Measurements from ENCODE around the gene VWC2. TPM values are rescaled to one million over a fixed set of nuclear protein-coding genes. Genes with fewer than 3 reads are reported as not detected.

VWC2 gene
- total RNA-seq, 2 donors from 2014 or later: 0.11 TPM; not detected in 1

- DNase-seq (ENCODE audit: low spot score): peak; percentile 40
- no peak overlapping the region for H3K4me3 ChIP-seq
- H3K4me1 ChIP-seq (replicated peaks): no peaks in the 10 kb centered on the region
- no peaks in the 10 kb centered on the region for H3K36me3 ChIP-seq
- TF ChIP-seq CTCF (IDR thresholded peaks at IDR 0.05) (no peak), POLR2AphosphoS5 (IDR thresholded peaks at IDR 0.05) (peak; percentile 18), POLR2A (IDR thresholded peaks at IDR 0.05) (no peak)
- no peak overlapping the region for H3K27ac ChIP-seq
- no peaks in the 10 kb centered on the region for H3K9me3 ChIP-seq
- no peaks in the 10 kb centered on the region for H3K27me3 ChIP-seq (replicated peaks; ENCODE audit: insufficient read depth)
- 41% methylated on average over 5 of the region's 5 CpGs for WGBS
- intact Hi-C loops (cut with DNase I): no loop called here
Measured at GRCh38 chr7:49800031-49800430, 26.6 kb downstream of the VWC2 start.

- no peaks in the 10 kb centered on the region for H3K9me3 ChIP-seq
- no peak for TF ChIP-seq POLR2A (IDR thresholded peaks at IDR 0.05)
- TF ChIP-seq POLR2AphosphoS5 (IDR thresholded peaks at IDR 0.05): no peak
- no peak for TF ChIP-seq CTCF (IDR thresholded peaks at IDR 0.05)
- H3K4me1 ChIP-seq (replicated peaks): no peaks in the 10 kb centered on the region
- no peak overlapping the region for H3K4me3 ChIP-seq
- 93% methylated on average over 15 of the region's 15 CpGs for WGBS
- no peaks in the 10 kb centered on the region for H3K27me3 ChIP-seq (replicated peaks; ENCODE audit: insufficient read depth)
- no peak overlapping the region for H3K27ac ChIP-seq
- no peak for DNase-seq (ENCODE audit: low spot score)
- H3K36me3 ChIP-seq: no peaks in the 10 kb centered on the region
- intact Hi-C loops (cut with DNase I): no loop called here
Measured at GRCh38 chr7:49802600-49802999, 29.2 kb downstream of the VWC2 start.

GRCh38 chr7:49803812-49804211, 30.4 kb downstream of the VWC2 start:
- 93% methylated on average over 4 of the region's 4 CpGs for WGBS
- Histone ChIP-seq H3K4me3 (no peak overlapping the region), H3K36me3 (no peaks in the 10 kb centered on the region), H3K9me3 (no peaks in the 10 kb centered on the region), H3K27ac (no peak overlapping the region), H3K4me1 (replicated peaks) (no peaks in the 10 kb centered on the region), H3K27me3 (replicated peaks; ENCODE audit: insufficient read depth) (no peaks in the 10 kb centered on the region)
- TF ChIP-seq POLR2AphosphoS5 (IDR thresholded peaks at IDR 0.05) (no peak), CTCF (IDR thresholded peaks at IDR 0.05) (no peak)
- DNase-seq (ENCODE audit: low spot score): no peak
- intact Hi-C loops (cut with DNase I): no loop called here

GRCh38 chr7:49805371-49806007, 32.1 kb downstream of the VWC2 start:
- no peak for TF ChIP-seq POLR2A (IDR thresholded peaks at IDR 0.05)
- TF ChIP-seq CTCF (IDR thresholded peaks at IDR 0.05): no peak
- TF ChIP-seq POLR2AphosphoS5 (IDR thresholded peaks at IDR 0.05): no peak
- Histone ChIP-seq H3K9me3 (no peaks in the 10 kb centered on the region), H3K27me3 (replicated peaks; ENCODE audit: insufficient read depth) (no peaks in the 10 kb centered on the region), H3K36me3 (no peaks in the 10 kb centered on the region), H3K4me1 (replicated peaks) (no peaks in the 10 kb centered on the region), H3K4me3 (no peak overlapping the region), H3K27ac (no peak overlapping the region)
- 6% methylated on average over 2 of the region's 2 CpGs for WGBS
- intact Hi-C loops (cut with DNase I): no loop called here
- DNase-seq (ENCODE audit: low spot score): no peak

GRCh38 chr7:49812534-49812933, 39.1 kb downstream of the VWC2 start:
- Histone ChIP-seq H3K9me3 (no peaks in the 10 kb centered on the region), H3K27me3 (replicated peaks; ENCODE audit: insufficient read depth) (no peaks in the 10 kb centered on the region), H3K36me3 (no peaks in the 10 kb centered on the region), H3K4me3 (no peak overlapping the region), H3K4me1 (replicated peaks) (no peaks in the 10 kb centered on the region), H3K27ac (no peak overlapping the region)
- TF ChIP-seq POLR2A (IDR thresholded peaks at IDR 0.05): no peak
- no peak for TF ChIP-seq CTCF (IDR thresholded peaks at IDR 0.05)
- no peak for TF ChIP-seq POLR2AphosphoS5 (IDR thresholded peaks at IDR 0.05)
- DNase-seq (ENCODE audit: low spot score): no peak
- intact Hi-C loops (cut with DNase I): no loop called here
